ENCODE measurements around the gene SND1.

The SND1 gene

GRCh38 chr7:128115336-128115820 is 463.4 kb downstream of the SND1 start:
- Histone ChIP-seq H3K36me3 (no peaks in the 10 kb centered on the region), H3K27ac (peak overlapping the region; percentile 75), H3K9me3 (ENCODE audit: severe bottlenecking) (peaks cover 5% of the 10 kb centered on the region), H3K4me3 (ENCODE audit: low read depth, low read length) (no peak overlapping the region), H3K27me3 (ENCODE audit: insufficient read depth, low read depth, severe bottlenecking) (no peaks in the 10 kb centered on the region)
- DNase-seq: no peak
- TF ChIP-seq, protein P1, sequence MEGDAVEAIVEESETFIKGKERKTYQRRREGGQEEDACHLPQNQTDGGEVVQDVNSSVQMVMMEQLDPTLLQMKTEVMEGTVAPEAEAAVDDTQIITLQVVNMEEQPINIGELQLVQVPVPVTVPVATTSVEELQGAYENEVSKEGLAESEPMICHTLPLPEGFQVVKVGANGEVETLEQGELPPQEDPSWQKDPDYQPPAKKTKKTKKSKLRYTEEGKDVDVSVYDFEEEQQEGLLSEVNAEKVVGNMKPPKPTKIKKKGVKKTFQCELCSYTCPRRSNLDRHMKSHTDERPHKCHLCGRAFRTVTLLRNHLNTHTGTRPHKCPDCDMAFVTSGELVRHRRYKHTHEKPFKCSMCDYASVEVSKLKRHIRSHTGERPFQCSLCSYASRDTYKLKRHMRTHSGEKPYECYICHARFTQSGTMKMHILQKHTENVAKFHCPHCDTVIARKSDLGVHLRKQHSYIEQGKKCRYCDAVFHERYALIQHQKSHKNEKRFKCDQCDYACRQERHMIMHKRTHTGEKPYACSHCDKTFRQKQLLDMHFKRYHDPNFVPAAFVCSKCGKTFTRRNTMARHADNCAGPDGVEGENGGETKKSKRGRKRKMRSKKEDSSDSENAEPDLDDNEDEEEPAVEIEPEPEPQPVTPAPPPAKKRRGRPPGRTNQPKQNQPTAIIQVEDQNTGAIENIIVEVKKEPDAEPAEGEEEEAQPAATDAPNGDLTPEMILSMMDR (IDR thresholded peaks at IDR 0.05; ENCODE audit: low read depth, low read length): no peak

DNA sequence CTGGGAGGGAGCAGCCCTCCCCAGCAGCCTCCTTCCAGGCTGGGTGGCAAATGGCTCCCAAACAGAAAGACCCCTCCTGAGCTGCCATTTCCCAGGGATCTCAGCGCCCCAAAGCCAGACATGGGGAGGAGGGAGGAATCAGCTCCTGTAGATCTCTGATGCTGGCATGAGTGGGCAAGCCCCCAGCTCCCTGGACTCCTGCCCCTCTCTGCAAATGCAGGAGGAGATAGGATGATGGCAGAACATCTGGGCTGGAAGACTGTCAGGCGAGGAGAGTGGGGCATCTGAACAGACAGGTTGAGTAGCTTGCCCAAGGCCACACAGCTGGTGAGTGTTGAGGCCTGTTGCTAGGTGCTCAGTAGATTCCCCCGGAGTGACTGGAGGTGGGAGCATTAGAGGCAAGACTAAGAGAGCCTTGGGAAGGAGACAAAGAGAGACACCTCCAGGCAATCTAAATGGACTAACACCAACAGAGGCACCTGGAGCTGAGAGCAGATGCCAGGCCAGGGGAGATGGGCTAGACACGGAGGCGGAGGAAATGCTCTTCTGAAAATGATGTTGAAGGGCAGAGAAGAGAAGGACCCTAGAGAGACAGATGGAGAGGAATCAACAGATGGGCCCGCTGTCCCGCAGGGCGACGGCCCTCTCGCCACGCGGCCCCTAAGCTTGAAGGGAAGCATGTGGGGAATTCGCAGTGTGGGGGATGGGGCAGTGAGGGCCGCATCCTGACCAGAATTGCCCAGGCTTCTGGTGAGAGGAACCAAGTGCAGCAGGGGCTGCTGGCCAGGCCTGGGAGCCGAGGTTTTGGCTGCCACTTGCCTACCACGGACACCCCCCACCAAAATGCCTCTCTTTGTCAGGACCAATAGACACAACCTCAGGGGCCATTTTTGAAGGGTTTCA is 464.1 kb downstream of the SND1 start:
- no peaks in the 10 kb centered on the region for H3K36me3 ChIP-seq
- no peak overlapping the region for H3K4me3 ChIP-seq (ENCODE audit: low read depth, low read length)
- H3K27me3 ChIP-seq (ENCODE audit: insufficient read depth, low read depth, severe bottlenecking): no peaks in the 10 kb centered on the region
- TF ChIP-seq, protein P1 (IDR thresholded peaks at IDR 0.05; ENCODE audit: low read depth, low read length): no peak
- H3K27ac ChIP-seq: peak overlapping the region; percentile 75
- H3K9me3 ChIP-seq (ENCODE audit: severe bottlenecking): peaks cover 2% of the 10 kb centered on the region
- DNase-seq: peak; percentile 85

- DNase-seq: no peak
- Histone ChIP-seq H3K9me3 (ENCODE audit: severe bottlenecking) (peaks cover 2% of the 10 kb centered on the region), H3K27ac (peak overlapping the region; percentile 75), H3K36me3 (no peaks in the 10 kb centered on the region), H3K27me3 (ENCODE audit: insufficient read depth, low read depth, severe bottlenecking) (no peaks in the 10 kb centered on the region), H3K4me3 (ENCODE audit: low read depth, low read length) (no peak overlapping the region)
- TF ChIP-seq, protein P1 (IDR thresholded peaks at IDR 0.05; ENCODE audit: low read depth, low read length): no peak
These were observed 464.7 kb downstream of the SND1 start for GRCh38 chr7:128116740-128117139.

- Histone ChIP-seq H3K9me3 (ENCODE audit: severe bottlenecking) (peaks cover 2% of the 10 kb centered on the region), H3K27me3 (ENCODE audit: insufficient read depth, low read depth, severe bottlenecking) (no peaks in the 10 kb centered on the region), H3K4me3 (ENCODE audit: low read depth, low read length) (no peak overlapping the region), H3K27ac (no peak overlapping the region), H3K36me3 (no peaks in the 10 kb centered on the region)
- TF ChIP-seq, protein P1 (IDR thresholded peaks at IDR 0.05; ENCODE audit: low read depth, low read length): no peak
- DNase-seq: no peak
These were observed 465.7 kb downstream of the SND1 start for GRCh38 chr7:128117691-128118090.

- DNase-seq: no peak
- no peak overlapping the region for H3K4me3 ChIP-seq (ENCODE audit: low read depth, low read length)
- H3K27ac ChIP-seq: no peak overlapping the region
- TF ChIP-seq, protein P1 (IDR thresholded peaks at IDR 0.05; ENCODE audit: low read depth, low read length): no peak
- H3K36me3 ChIP-seq: no peaks in the 10 kb centered on the region
- H3K27me3 ChIP-seq (ENCODE audit: insufficient read depth, low read depth, severe bottlenecking): no peaks in the 10 kb centered on the region
- peaks cover 2% of the 10 kb centered on the region for H3K9me3 ChIP-seq (ENCODE audit: severe bottlenecking)
These were observed 467.0 kb downstream of the SND1 start for GRCh38 chr7:128119036-128119435.
